K562 (cell line): ENCODE data around the gene COPB2. TPM values are rescaled to one million over a fixed set of nuclear protein-coding genes. Genes with fewer than 3 reads are reported as not detected.

Experiments
- ATAC-seq: fragments of 200-7000 bp; cut with Tn5 transposase; 3 replicates; pipeline ENCODE4 v1.9.1; 2020; ENCODE audit warnings: moderate library complexity
- BruUV-seq: library from RNA; stranded (reverse); fragments of 400-500 nt; replicated peaks from 2 replicates; lab custom pipeline; 2021; lab: Mats Ljungman, UMichigan
- CTCF ChIA-PET: fragments of 300-600 bp; formaldehyde crosslinking; extraction: SDS; loops from one replicate; lab custom pipeline; 2021; ENCODE audit warnings: low intra/inter-chr PET ratio; lab: Yijun Ruan, JAX
- POLR2A ChIA-PET: fragments of 300-600, 350-650 bp; sonication (Branson Sonifier 250); formaldehyde crosslinking; extraction: SDS; loops from one replicate; lab custom pipeline; 2021; ENCODE audit warnings: antibody characterized with exemption, inconsistent platforms; lab: Yijun Ruan, JAX
- DNase-seq, 4 experiments: peaks; one replicate each; pipeline versions ENCODE4 v3.0.0 to v3.0.0-alpha.2; 2011 to 2018; ENCODE audit warnings: low spot score in 3 of 4, mixed read lengths in 3 of 4; ENCODE audit errors: extremely low read depth in 1 of 4
- FAIRE-seq: peaks from 2 replicates; lab custom pipeline; 2011; peaks lifted over from hg19 to GRCh38; lab: Jason Lieb, UNC
- H2AFZ ChIP-seq: 2 replicates; pipeline ENCODE4 v1.6.0; 2011; ENCODE audit warnings: low read depth, low read length, control low read depth, inconsistent platforms
- H3K27ac ChIP-seq: fragments of 200-600 bp; 3 replicates; pipeline ENCODE4 v1.8.0; 2011; ENCODE audit warnings: low read depth, mild to moderate bottlenecking, control low read depth, inconsistent platforms, low read length, moderate library complexity, mixed read lengths; ENCODE audit errors: extremely low read depth
- H3K27me3 ChIP-seq, 2 experiments: fragments of 300-600 bp in 1 of 2; 2 replicates in 1 of 2; 3 replicates in 1 of 2; pipeline versions ENCODE4 v1.6.0 to v1.8.0; 2011; ENCODE audit warnings: inconsistent platforms in 2 of 2, low read length in 2 of 2, mild to moderate bottlenecking in 1 of 2, mixed read lengths in 1 of 2, moderate library complexity in 1 of 2; ENCODE audit not compliant: control insufficient read depth in 2 of 2, insufficient read depth in 2 of 2
- H3K36me3 ChIP-seq: fragments of 300-600 bp; 3 replicates; pipeline ENCODE4 v1.8.0; 2011; ENCODE audit warnings: mild to moderate bottlenecking, low read length, inconsistent platforms; ENCODE audit not compliant: control insufficient read depth, insufficient read depth
- H3K4me1 ChIP-seq, 2 experiments: fragments of 200-600 bp in 1 of 2; replicated peaks in 1 of 2; 2 replicates in 1 of 2; 3 replicates in 1 of 2; pipeline versions ENCODE4 v1.5.1 to v1.8.0; 2011; ENCODE audit warnings: inconsistent platforms in 2 of 2, low read length in 2 of 2, mild to moderate bottlenecking in 1 of 2, mixed read lengths in 1 of 2, moderate library complexity in 1 of 2; ENCODE audit not compliant: control insufficient read depth in 2 of 2, insufficient read depth in 2 of 2
- H3K4me2 ChIP-seq: 2 replicates; pipeline ENCODE4 v1.6.1; 2011; ENCODE audit warnings: low read length, control low read depth, inconsistent platforms, mixed read lengths; ENCODE audit not compliant: insufficient read depth
- H3K4me3 ChIP-seq: fragments of 200-600 bp; sonication (generic), shearing (Covaris generic); 2 replicates; pipeline ENCODE4 v1.5.1; 2016; ENCODE audit warnings: control low read depth, inconsistent platforms
- H3K79me2 ChIP-seq: fragments of 200-600 bp; 3 replicates; pipeline ENCODE4 v1.8.0; 2011; ENCODE audit warnings: low read length, inconsistent platforms; ENCODE audit not compliant: control insufficient read depth, insufficient read depth
- H3K9ac ChIP-seq, 2 experiments: 2 replicates each; pipeline versions ENCODE4 v1.6.0 to v1.6.1; 2011; ENCODE audit warnings: low read depth in 2 of 2, low read length in 2 of 2, control low read depth in 1 of 2, inconsistent platforms in 1 of 2, mild to moderate bottlenecking in 1 of 2, mixed read lengths in 1 of 2; ENCODE audit not compliant: insufficient read depth in 1 of 2
- H3K9me1 ChIP-seq: one replicate; pipeline ENCODE4 v1.6.0; 2011; ENCODE audit warnings: inconsistent platforms, mild to moderate bottlenecking, low read length, moderate library complexity; ENCODE audit not compliant: control insufficient read depth, insufficient read depth
- H3K9me3 ChIP-seq: replicated peaks from 2 replicates; pipeline ENCODE4 v1.5.1; 2011; ENCODE audit warnings: low read depth, low read length, inconsistent platforms; ENCODE audit not compliant: control insufficient read depth, insufficient read depth
- H4K20me1 ChIP-seq: replicated peaks from 2 replicates; pipeline ENCODE4 v1.6.1; 2011; ENCODE audit warnings: low read length, inconsistent platforms, mixed read lengths; ENCODE audit not compliant: control insufficient read depth, insufficient read depth
- CEBPB ChIP-seq: fragments of 450-650 bp; IDR thresholded peaks from 2 replicates; pipeline ENCODE4 v1.6.1; 2016; ENCODE audit warnings: missing genetic modification characterization, missing compliant biosample characterization
- CEBPG ChIP-seq, 3 experiments: fragments of 200-800 bp in 1 of 3; sonication (Bioruptor generic) in 1 of 3; sonication (generic) in 1 of 3; formaldehyde crosslinking in 1 of 3; IDR thresholded peaks in 2 of 3; conservative IDR thresholded peaks in 1 of 3; 2 replicates each; pipeline versions ENCODE4 v1.6.1 to v1.8.0; 2016 to 2022; ENCODE audit warnings: missing compliant biosample characterization in 2 of 3, missing genetic modification characterization in 2 of 3, mild to moderate bottlenecking in 1 of 3, missing genetic modification reagents in 1 of 3
- WGBS: fragments of 100-300 bp; shearing (Covaris generic); methylation state at CpG from one replicate; pipeline ENCODE4 v1.1.6; 2016; ENCODE audit warnings: low coverage, mixed read lengths; ENCODE audit not compliant: insufficient coverage; ENCODE audit errors: missing lambda C conversion rate; 5-methylcytosine and 5-hydroxymethylcytosine counted together
- in situ Hi-C: fragments of 300-500 bp; cut with MboI; formaldehyde crosslinking; loops from 4 replicates; pipeline ENCODE4 v1.15.0; 2018; ENCODE audit warnings: inconsistent platforms, mixed read lengths
- intact Hi-C: fragments of 100-400 bp; cut with micrococcal nuclease; formaldehyde crosslinking; loops from 2 replicates; pipeline ENCODE4 v1.14.2; 2022
- polyA plus RNA-seq, 8 experiments: library from polyadenylated mRNA; depleted of rRNA in 4 of 8; stranded (reverse) in 5 of 8; unstranded in 3 of 8; fragments of >200 nt; fragmentation: Nextera tagmentation in 2 of 8; fragmentation: Illumina TruSeq in 1 of 8; extraction: Ambion mirVana in 2 of 8; extraction: Trizol in 1 of 8; gene quantifications; 2 replicates each; pipeline versions ENCODE4 v1.2.1 to v1.2.3, GENCODE V29; 2011 to 2014; ENCODE audit warnings: inconsistent platforms in 1 of 8, missing spikeins in 1 of 8
- total RNA-seq, 7 experiments: library from RNA; depleted of rRNA in 6 of 7; stranded (reverse); fragments of >200 nt in 6 of 7; fragmentation: Illumina TruSeq in 2 of 7; extraction: Trizol in 2 of 7; gene quantifications; 2 replicates each; pipeline versions ENCODE4 v1.2.1 to v1.2.3, GENCODE V29; 2011 to 2021; ENCODE audit warnings: low replicate concordance in 1 of 7
- TF ChIP-seq, protein P1 (sequence below): fragments of 450-650 bp; IDR thresholded peaks from 2 replicates; pipeline ENCODE4 v1.6.1; 2017; ENCODE audit warnings: antibody characterized with exemption

COPB2 gene
- total and polyA plus RNA-seq, 9 of the 15 experiments (the other 6 are each of a cell fraction or from before 2014, with no cell fraction given): 64.3 to 189 (median 130) TPM

- FAIRE-seq (no peak), ATAC-seq (no peak), DNase-seq (no peak)
- BruUV-seq: no TSS peak
- intact Hi-C loops: no loop called here
- ChIA-PET POLR2A (interaction anchor here (0.6 to 1.2 kb wide), 3 partner anchors 25 to 210 kb away, joined by 3 to 5 read pairs (median 3); no protein-coding TSS in a partner anchor), CTCF (no interaction called here)
- Histone ChIP-seq H2AFZ (no peak overlapping the region), H3K9me3 (no peaks in the 10 kb centered on the region), H3K9me1 (no peaks in the 10 kb centered on the region), H4K20me1 (no peaks in the 10 kb centered on the region), H3K4me3 (no peak overlapping the region), H3K36me3 (peaks cover 96% of the 10 kb centered on the region), H3K4me1 (no peaks in the 10 kb centered on the region), H3K9ac (no peak overlapping the region), H3K79me2 (no peaks in the 10 kb centered on the region; the same call in 2 of the 3 replicates), H3K27ac (no peak overlapping the region), H3K27me3 (no peaks in the 10 kb centered on the region), H3K4me2 (no peak overlapping the region)
- in situ Hi-C loops: no loop called here
- TF ChIP-seq CEBPG (CRISPR knock-in tag; IDR thresholded peaks at IDR 0.05) (no peak), CEBPG (tag; conservative IDR thresholded peaks at IDR 0.05 in 1 of 2, IDR thresholded peaks at IDR 0.05 in 1 of 2) (0 out of 4 replicates have a peak, but pooled peaks of 1 of the 2 experiments have one; percentile 19), CEBPB (tag) (peak; percentile 51)
- TF ChIP-seq, protein P1, sequence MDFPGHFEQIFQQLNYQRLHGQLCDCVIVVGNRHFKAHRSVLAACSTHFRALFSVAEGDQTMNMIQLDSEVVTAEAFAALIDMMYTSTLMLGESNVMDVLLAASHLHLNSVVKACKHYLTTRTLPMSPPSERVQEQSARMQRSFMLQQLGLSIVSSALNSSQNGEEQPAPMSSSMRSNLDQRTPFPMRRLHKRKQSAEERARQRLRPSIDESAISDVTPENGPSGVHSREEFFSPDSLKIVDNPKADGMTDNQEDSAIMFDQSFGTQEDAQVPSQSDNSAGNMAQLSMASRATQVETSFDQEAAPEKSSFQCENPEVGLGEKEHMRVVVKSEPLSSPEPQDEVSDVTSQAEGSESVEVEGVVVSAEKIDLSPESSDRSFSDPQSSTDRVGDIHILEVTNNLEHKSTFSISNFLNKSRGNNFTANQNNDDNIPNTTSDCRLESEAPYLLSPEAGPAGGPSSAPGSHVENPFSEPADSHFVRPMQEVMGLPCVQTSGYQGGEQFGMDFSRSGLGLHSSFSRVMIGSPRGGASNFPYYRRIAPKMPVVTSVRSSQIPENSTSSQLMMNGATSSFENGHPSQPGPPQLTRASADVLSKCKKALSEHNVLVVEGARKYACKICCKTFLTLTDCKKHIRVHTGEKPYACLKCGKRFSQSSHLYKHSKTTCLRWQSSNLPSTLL: no peak
- 100% methylated on average over 1 of the region's 1 CpG for WGBS
Observed at GRCh38 chr3:139364549-139364948, 24.9 kb downstream of the COPB2 start.
